PFSK-1 (cell line): ENCODE measurements around the gene ANO8.

Source experiments
- FOXP2 ChIP-seq: optimal IDR thresholded peaks from 2 replicates; pipeline ENCODE3; 2011; ENCODE audit warnings: borderline replicate concordance, control low read depth, inconsistent platforms; ENCODE audit not compliant: insufficient read depth; ENCODE audit errors: extremely low read length, extremely low read depth
- POLR2AphosphoS5 ChIP-seq: IDR thresholded peaks from 2 replicates; pipeline ENCODE4 v1.6.1; 2012; ENCODE audit warnings: low read depth, mild to moderate bottlenecking, control low read depth, low read length, moderate library complexity

DNA sequence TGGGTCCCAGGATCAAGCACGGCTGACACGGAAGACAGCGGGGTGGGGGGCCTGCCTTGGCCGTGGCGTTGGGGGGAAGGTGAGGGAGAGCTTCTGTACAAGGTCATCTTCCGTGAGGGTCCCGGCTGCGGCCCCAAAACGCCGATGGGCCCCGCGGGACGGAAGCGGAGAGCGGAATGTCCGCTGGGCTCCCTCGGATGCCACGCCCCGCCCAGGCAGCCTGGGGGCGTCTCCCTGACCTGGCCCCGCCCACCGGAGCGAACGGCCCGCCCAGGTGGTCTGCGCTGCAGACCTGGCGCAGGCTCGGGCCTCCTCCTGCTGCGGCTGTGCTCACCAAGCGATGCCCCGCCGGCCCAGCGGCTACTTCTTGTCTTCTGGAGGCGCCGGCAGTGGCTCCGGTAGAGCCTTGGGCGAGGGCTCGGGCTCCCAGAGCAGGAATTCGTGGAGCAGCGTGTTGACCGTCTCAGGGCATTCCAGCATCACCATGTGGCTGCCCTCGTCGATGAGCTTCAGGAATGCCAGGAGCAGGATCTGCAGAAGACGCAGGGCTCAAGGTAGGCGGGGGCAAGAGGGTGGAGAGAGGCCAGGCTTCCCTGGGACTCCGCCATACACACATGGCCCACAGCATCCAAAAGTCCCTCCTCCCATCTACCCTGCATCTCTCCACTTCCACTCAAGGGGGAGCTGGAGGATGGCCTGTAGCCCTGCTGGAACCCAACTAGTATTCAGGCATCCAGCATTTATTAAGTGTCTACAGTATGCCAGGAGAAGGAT is 42.2 kb downstream of the ANO8 start:
- TF ChIP-seq FOXP2 (peak; percentile 77), POLR2AphosphoS5 (peak; percentile 93)
